MCF 10A (cell line): ENCODE measurements around the gene MAGEF1. TPM values are rescaled to one million over a fixed set of nuclear protein-coding genes. Genes with fewer than 3 reads are reported as not detected.

Experiments used
- BruUV-seq: library from RNA; stranded (reverse); fragments of 400-500 nt; replicated peaks from 2 replicates; lab custom pipeline; 2021; lab: Mats Ljungman, UMichigan
- CTCF ChIA-PET: fragments of 300-600 bp; sonication (Branson Sonifier 250); formaldehyde crosslinking; extraction: SDS; loops from one replicate; lab custom pipeline; 2021; ENCODE audit warnings: antibody characterized with exemption, inconsistent platforms; lab: Yijun Ruan, JAX
- POLR2A ChIA-PET: fragments of 300-600, 350-650 bp; sonication (Branson Sonifier 250); formaldehyde crosslinking; extraction: SDS; loops from one replicate; lab custom pipeline; 2020; ENCODE audit warnings: antibody characterized with exemption, inconsistent platforms; lab: Yijun Ruan, JAX
- DNase-seq: peaks from one replicate; pipeline ENCODE4 v3.0.0-alpha.2; 2018; ENCODE audit not compliant: unreplicated experiment
- H3K27ac Mint-ChIP-seq: one replicate; pipeline ENCODE4 v1.8.0; 2022; ENCODE audit warnings: mild to moderate bottlenecking, low read depth, mixed read lengths; ENCODE audit not compliant: unreplicated experiment
- H3K27me3 Mint-ChIP-seq: one replicate; pipeline ENCODE4 v1.8.0; 2022; ENCODE audit warnings: mixed read lengths; ENCODE audit not compliant: insufficient read depth, unreplicated experiment
- H3K36me3 Mint-ChIP-seq: one replicate; pipeline ENCODE4 v1.8.0; 2022; ENCODE audit warnings: mild to moderate bottlenecking, moderate library complexity, mixed read lengths; ENCODE audit not compliant: insufficient read depth, unreplicated experiment
- H3K4me1 Mint-ChIP-seq: one replicate; pipeline ENCODE4 v1.8.0; 2022; ENCODE audit warnings: mixed read lengths; ENCODE audit not compliant: insufficient read depth, unreplicated experiment
- H3K4me3 Mint-ChIP-seq: one replicate; pipeline ENCODE4 v1.8.0; 2022; ENCODE audit warnings: mild to moderate bottlenecking, moderate library complexity, mixed read lengths; ENCODE audit not compliant: unreplicated experiment
- H3K9me3 Mint-ChIP-seq: one replicate; pipeline ENCODE4 v1.8.0; 2022; ENCODE audit warnings: mixed read lengths; ENCODE audit not compliant: unreplicated experiment
- intact Hi-C: fragments of 100-400 bp; cut with micrococcal nuclease; formaldehyde crosslinking; loops from 2 replicates; pipeline ENCODE4 v1.14.1; 2022
- total RNA-seq: library from RNA; stranded (reverse); gene quantifications from 2 replicates; pipeline ENCODE4 v1.2.3, GENCODE V29; 2022
- TF ChIP-seq, protein P1 (sequence below): fragments of 200-600 bp; IDR thresholded peaks from one replicate; pipeline ENCODE4 v1.8.0; 2022; ENCODE audit warnings: antibody characterized with exemption, mild to moderate bottlenecking; ENCODE audit not compliant: unreplicated experiment

The MAGEF1 gene
- total RNA-seq, 1 experiment from 2014 or later = 34.5 TPM

DNA sequence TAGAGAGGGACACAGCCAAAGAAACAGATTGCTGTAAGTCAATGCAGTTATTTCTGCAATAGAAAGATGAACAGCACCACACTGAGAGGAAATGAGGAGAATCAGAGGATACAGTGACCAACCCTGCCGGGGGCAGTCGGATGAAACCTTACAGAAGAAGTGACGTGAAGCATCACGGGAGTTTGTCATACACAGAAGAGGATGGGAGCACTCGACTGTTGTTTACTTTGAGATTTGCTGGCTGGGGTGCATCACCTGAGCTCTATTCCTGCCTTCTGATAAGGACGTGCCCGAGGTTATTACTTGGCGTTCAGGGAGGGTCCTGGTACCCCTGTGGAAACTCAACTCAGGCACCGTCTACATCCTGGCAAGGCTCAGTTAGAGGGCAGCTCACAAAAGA lies 45.4 kb downstream of the MAGEF1 start:
- POLR2A ChIA-PET = interaction anchor here (1.4 kb wide), 1 partner anchor 105 kb away, joined by 3 read pairs; the partner anchor contains the start of gene EPHB3
- Mint-ChIP-seq H3K9me3 (no peaks in the 10 kb centered on the region), H3K27ac (no peak overlapping the region), H3K4me1 (no peaks in the 10 kb centered on the region), H3K4me3 (no peak overlapping the region), H3K27me3 (peaks cover 23% of the 10 kb centered on the region), H3K36me3 (no peaks in the 10 kb centered on the region)
- DNase-seq = no peak
- intact Hi-C loops = no loop called here
- TF ChIP-seq, protein P1, sequence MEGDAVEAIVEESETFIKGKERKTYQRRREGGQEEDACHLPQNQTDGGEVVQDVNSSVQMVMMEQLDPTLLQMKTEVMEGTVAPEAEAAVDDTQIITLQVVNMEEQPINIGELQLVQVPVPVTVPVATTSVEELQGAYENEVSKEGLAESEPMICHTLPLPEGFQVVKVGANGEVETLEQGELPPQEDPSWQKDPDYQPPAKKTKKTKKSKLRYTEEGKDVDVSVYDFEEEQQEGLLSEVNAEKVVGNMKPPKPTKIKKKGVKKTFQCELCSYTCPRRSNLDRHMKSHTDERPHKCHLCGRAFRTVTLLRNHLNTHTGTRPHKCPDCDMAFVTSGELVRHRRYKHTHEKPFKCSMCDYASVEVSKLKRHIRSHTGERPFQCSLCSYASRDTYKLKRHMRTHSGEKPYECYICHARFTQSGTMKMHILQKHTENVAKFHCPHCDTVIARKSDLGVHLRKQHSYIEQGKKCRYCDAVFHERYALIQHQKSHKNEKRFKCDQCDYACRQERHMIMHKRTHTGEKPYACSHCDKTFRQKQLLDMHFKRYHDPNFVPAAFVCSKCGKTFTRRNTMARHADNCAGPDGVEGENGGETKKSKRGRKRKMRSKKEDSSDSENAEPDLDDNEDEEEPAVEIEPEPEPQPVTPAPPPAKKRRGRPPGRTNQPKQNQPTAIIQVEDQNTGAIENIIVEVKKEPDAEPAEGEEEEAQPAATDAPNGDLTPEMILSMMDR = no peak
- CTCF ChIA-PET = interaction anchor here (0.6 to 1.0 kb wide), 3 partner anchors 40 to 184 kb away, joined by 3 to 4 read pairs (median 3); no protein-coding TSS in a partner anchor
- no TSS peak for BruUV-seq

DNA sequence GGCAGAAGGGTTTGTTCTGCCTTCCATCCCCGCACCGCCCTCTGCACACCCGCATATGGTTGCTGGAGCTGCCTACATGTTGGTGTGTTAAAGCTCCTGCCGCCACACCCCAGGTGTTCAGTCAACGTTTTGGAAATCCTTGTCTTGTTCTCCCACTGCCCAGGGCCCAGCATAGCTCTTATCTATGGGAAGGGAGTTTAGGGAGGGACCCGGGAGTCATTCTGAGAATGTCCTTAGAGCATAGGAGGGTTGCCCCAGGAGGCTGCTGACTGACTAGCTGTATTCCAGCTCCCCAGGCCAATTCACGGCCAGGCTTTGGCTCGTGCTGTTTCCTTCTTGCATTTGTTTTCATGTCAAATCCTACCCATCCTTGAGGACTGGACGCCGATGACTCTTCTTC lies 46.8 kb downstream of the MAGEF1 start:
- TF ChIP-seq, protein P1 = no peak
- H3K9me3 Mint-ChIP-seq = no peaks in the 10 kb centered on the region
- H3K4me3 Mint-ChIP-seq = no peak overlapping the region
- H3K27ac Mint-ChIP-seq = no peak overlapping the region
- no TSS peak for BruUV-seq
- H3K4me1 Mint-ChIP-seq = no peaks in the 10 kb centered on the region
- CTCF ChIA-PET = interaction anchor here (0.6 to 1.0 kb wide), 2 partner anchors 38 to 113 kb away, joined by 3 read pairs; no protein-coding TSS in a partner anchor
- no peaks in the 10 kb centered on the region for H3K36me3 Mint-ChIP-seq
- POLR2A ChIA-PET = interaction anchor here (0.5 to 1.4 kb wide), 2 partner anchors 14 to 104 kb away, joined by 3 to 4 read pairs; partner anchors contain the start of gene EPHB3
- intact Hi-C loops = no loop called here
- H3K27me3 Mint-ChIP-seq = peaks cover 20% of the 10 kb centered on the region
- no peak for DNase-seq

DNA sequence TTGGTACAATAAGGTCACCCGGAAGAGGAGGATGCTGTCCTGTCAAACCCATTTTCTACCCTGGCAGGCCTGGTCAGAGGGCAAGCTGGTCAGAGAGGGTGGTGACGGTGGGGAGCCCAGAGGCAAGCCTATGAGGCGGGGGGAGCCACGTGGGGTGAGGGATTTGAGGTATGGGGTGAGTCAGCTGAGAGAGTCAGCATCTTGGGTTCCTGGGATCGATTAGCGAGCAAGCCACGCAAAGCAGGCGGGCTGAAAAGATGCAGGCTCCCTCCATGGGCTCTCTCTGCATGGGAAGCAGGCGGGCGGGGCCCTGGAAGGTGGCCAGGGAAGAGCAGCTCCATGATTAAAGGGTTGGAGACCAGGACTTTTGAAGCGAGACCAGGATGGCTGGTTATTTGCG lies 48.1 kb downstream of the MAGEF1 start:
- Mint-ChIP-seq H3K36me3 (no peaks in the 10 kb centered on the region), H3K4me3 (no peak overlapping the region), H3K27me3 (peaks cover 20% of the 10 kb centered on the region), H3K9me3 (no peaks in the 10 kb centered on the region), H3K27ac (no peak overlapping the region), H3K4me1 (peaks cover 13% of the 10 kb centered on the region)
- POLR2A ChIA-PET = interaction anchor here (1.2 kb wide), 1 partner anchor 1272 kb away, joined by 3 read pairs; no protein-coding TSS in a partner anchor
- CTCF ChIA-PET = interaction anchor here (1.1 kb wide), 1 partner anchor 85 kb away, joined by 3 read pairs; no protein-coding TSS in a partner anchor
- DNase-seq = no peak
- intact Hi-C loops = no loop called here
- BruUV-seq = no TSS peak
- TF ChIP-seq, protein P1 = no peak

DNA sequence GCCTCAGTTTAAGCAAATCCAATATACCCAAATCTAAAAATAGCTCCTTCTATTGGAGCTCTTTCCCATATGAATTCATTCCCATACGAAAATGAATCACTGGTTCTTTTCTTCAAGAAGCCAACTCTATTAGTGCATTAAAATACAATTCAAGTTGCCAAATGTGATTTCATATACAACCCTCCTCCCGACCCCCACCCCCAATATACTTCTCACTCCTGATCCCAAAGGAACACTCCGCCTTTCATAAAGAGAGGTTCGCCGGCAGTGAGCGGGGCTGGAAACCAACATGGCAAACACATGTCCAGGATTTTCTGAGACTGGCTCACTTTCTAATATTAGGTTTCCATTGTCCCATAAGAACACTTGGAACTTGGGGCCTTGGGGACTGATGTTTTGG lies 48.5 kb downstream of the MAGEF1 start:
- H3K9me3 Mint-ChIP-seq = no peaks in the 10 kb centered on the region
- intact Hi-C loops = no loop called here
- no peak for DNase-seq
- H3K4me3 Mint-ChIP-seq = no peak overlapping the region
- TF ChIP-seq, protein P1 = no peak
- H3K27ac Mint-ChIP-seq = no peak overlapping the region
- no peaks in the 10 kb centered on the region for H3K36me3 Mint-ChIP-seq
- POLR2A ChIA-PET = interaction anchor here (1.2 kb wide), 1 partner anchor 1272 kb away, joined by 3 read pairs; no protein-coding TSS in a partner anchor
- no TSS peak for BruUV-seq
- CTCF ChIA-PET = interaction anchor here (1.1 kb wide), 1 partner anchor 86 kb away, joined by 3 read pairs; no protein-coding TSS in a partner anchor
- H3K4me1 Mint-ChIP-seq = peaks cover 15% of the 10 kb centered on the region
- H3K27me3 Mint-ChIP-seq = peaks cover 19% of the 10 kb centered on the region
